Vagina (tissue), 2 donors: ENCODE data around the gene TIMP2.

Experiments
- CTCF ChIP-seq, 3 experiments: fragments of 450-650 bp in 2 of 3; fragments of 200-600 bp in 1 of 3; sonication (generic) in 1 of 3; IDR thresholded peaks; one replicate each; pipeline ENCODE4 v1.5.1; 2017 to 2019; ENCODE audit warnings: antibody characterized with exemption in 3 of 3, mild to moderate bottlenecking in 2 of 3, moderate library complexity in 2 of 3
- POLR2A ChIP-seq, 2 donors: fragments of 450-650 bp; IDR thresholded peaks; one replicate each; pipeline ENCODE4 v1.6.1; 2017; ENCODE audit warnings: antibody characterized with exemption in 2 of 2, mild to moderate bottlenecking in 2 of 2, moderate library complexity in 2 of 2
- POLR2AphosphoS5 ChIP-seq, 2 donors: sonication (generic); formaldehyde crosslinking; IDR thresholded peaks; one replicate each; pipeline ENCODE4 v1.9.0; 2017; ENCODE audit warnings: antibody characterized with exemption in 2 of 2, mild to moderate bottlenecking in 2 of 2, low read depth in 1 of 2; ENCODE audit not compliant: insufficient read depth in 1 of 2

- no peak for TF ChIP-seq CTCF (IDR thresholded peaks at IDR 0.05)
- TF ChIP-seq POLR2AphosphoS5 (IDR thresholded peaks at IDR 0.05; ENCODE audit: insufficient read depth in 1 of 2, low read depth in 1 of 2): no peak
- TF ChIP-seq POLR2A (IDR thresholded peaks at IDR 0.05): no peak
Measured at GRCh38 chr17:78819402-78819801, 105.8 kb downstream of the TIMP2 start.
